Activated CD8-positive, alpha-beta T cell treated with anti-CD3 and anti-CD28 coated beads for 36 hours (primary cell): ENCODE data around the gene GRP. TPM values are rescaled to one million over a fixed set of nuclear protein-coding genes. Genes with fewer than 3 reads are reported as not detected.

Source experiments
- ATAC-seq: fragments of 200-7000 bp; cut with Tn5 transposase; one replicate; pipeline ENCODE4 v1.10.0; 2021; ENCODE audit warnings: mild to moderate bottlenecking, moderate library complexity
- CTCF ChIA-PET: fragments of 350-600 bp; sonication (Branson Sonifier 250); formaldehyde crosslinking; loops from one replicate; lab custom pipeline; 2021; ENCODE audit warnings: antibody characterized with exemption; lab: Charles Lee
- POLR2A ChIA-PET: fragments of 350-600 bp; sonication (Branson Sonifier 250); formaldehyde crosslinking; loops from one replicate; lab custom pipeline; 2021; ENCODE audit warnings: antibody characterized with exemption; lab: Charles Lee
- DNase-seq: peaks from one replicate; pipeline ENCODE4 v3.0.0-alpha.2; 2020
- H3K27ac Mint-ChIP-seq: one replicate; pipeline ENCODE4 v1.8.0; 2021; ENCODE audit warnings: mild to moderate bottlenecking, mixed read lengths
- H3K27me3 Mint-ChIP-seq: one replicate; pipeline ENCODE4 v1.8.0; 2021; ENCODE audit warnings: mixed read lengths
- H3K36me3 Mint-ChIP-seq: one replicate; pipeline ENCODE4 v1.8.0; 2021; ENCODE audit warnings: low read depth, mixed read lengths
- H3K4me1 Mint-ChIP-seq: one replicate; pipeline ENCODE4 v1.8.0; 2021; ENCODE audit warnings: low read depth, mixed read lengths
- H3K4me3 Mint-ChIP-seq: one replicate; pipeline ENCODE4 v1.8.0; 2021; ENCODE audit warnings: mild to moderate bottlenecking, moderate library complexity, mixed read lengths
- H3K9me3 Mint-ChIP-seq: one replicate; pipeline ENCODE4 v1.8.0; 2021; ENCODE audit warnings: mixed read lengths
- CTCF ChIP-seq: fragments of 200-600 bp; IDR thresholded peaks from one replicate; pipeline ENCODE4 v1.8.0; 2022; ENCODE audit warnings: antibody characterized with exemption, mild to moderate bottlenecking
- intact Hi-C: fragments of 100-400 bp; cut with micrococcal nuclease; formaldehyde crosslinking; loops from one replicate; pipeline ENCODE4 v1.10.0; 2022
- total RNA-seq, 2 experiments: library from RNA; stranded (reverse); gene quantifications; one replicate each; pipeline ENCODE4 v1.2.3, GENCODE V29; 2021

GRP gene
- total RNA-seq, 2 experiments from 2014 or later = not detected

- ChIA-PET POLR2A (no interaction called here), CTCF (interaction anchor here (1.0 to 1.7 kb wide), 2 partner anchors 34 to 129 kb away, joined by 4 to 6 read pairs; no protein-coding TSS in a partner anchor)
- no peak overlapping the region for H3K27ac Mint-ChIP-seq
- H3K27me3 Mint-ChIP-seq = peaks cover 68% of the 10 kb centered on the region
- no peaks in the 10 kb centered on the region for H3K9me3 Mint-ChIP-seq
- H3K4me1 Mint-ChIP-seq = peaks cover 14% of the 10 kb centered on the region
- intact Hi-C loops = no loop called here
- no peaks in the 10 kb centered on the region for H3K36me3 Mint-ChIP-seq
- H3K4me3 Mint-ChIP-seq = no peak overlapping the region
- DNase-seq (no peak), ATAC-seq (no peak)
- no peak for TF ChIP-seq CTCF
Observed at GRCh38 chr18:59274533-59274928, 54.6 kb downstream of the GRP start.

GRCh38 chr18:59275406-59275949 is 55.5 kb downstream of the GRP start:
- H3K4me1 Mint-ChIP-seq = peaks cover 10% of the 10 kb centered on the region
- no peak for TF ChIP-seq CTCF
- intact Hi-C loops = no loop called here
- peaks cover 65% of the 10 kb centered on the region for H3K27me3 Mint-ChIP-seq
- no peaks in the 10 kb centered on the region for H3K36me3 Mint-ChIP-seq
- H3K9me3 Mint-ChIP-seq = no peaks in the 10 kb centered on the region
- ChIA-PET CTCF (interaction anchor here (0.7 to 1.8 kb wide), 5 partner anchors 9 to 128 kb away, joined by 3 to 6 read pairs (median 4); no protein-coding TSS in a partner anchor), POLR2A (no interaction called here)
- DNase-seq (no peak), ATAC-seq (no peak)
- no peak overlapping the region for H3K4me3 Mint-ChIP-seq
- no peak overlapping the region for H3K27ac Mint-ChIP-seq

GRCh38 chr18:59276047-59276446 is 56.1 kb downstream of the GRP start:
- ATAC-seq = no peak
- CTCF ChIA-PET = interaction anchor here (0.7 to 1.8 kb wide), 5 partner anchors 10 to 127 kb away, joined by 3 to 7 read pairs (median 4); no protein-coding TSS in a partner anchor
- intact Hi-C loops = no loop called here

GRCh38 chr18:59278793-59279192 is 58.8 kb downstream of the GRP start:
- intact Hi-C loops = no loop called here
- ATAC-seq = no peak
- CTCF ChIA-PET = interaction anchor here (1.3 kb wide), 1 partner anchor 30 kb away, joined by 3 read pairs; no protein-coding TSS in a partner anchor
- Mint-ChIP-seq H3K27me3 (peaks cover 53% of the 10 kb centered on the region), H3K4me3 (no peak overlapping the region), H3K36me3 (no peaks in the 10 kb centered on the region), H3K9me3 (no peaks in the 10 kb centered on the region), H3K27ac (no peak overlapping the region), H3K4me1 (peaks cover 3% of the 10 kb centered on the region)
- POLR2A ChIA-PET = interaction anchor here (1.0 kb wide), 1 partner anchor 67 kb away, joined by 3 read pairs; no protein-coding TSS in a partner anchor
- DNase-seq = no peak
- TF ChIP-seq CTCF = no peak

More at GRCh38 chr18:59276047-59276446, 56.1 kb downstream of the GRP start:
- no peak for DNase-seq
- H3K27me3 Mint-ChIP-seq = peaks cover 61% of the 10 kb centered on the region
- peaks cover 10% of the 10 kb centered on the region for H3K4me1 Mint-ChIP-seq
- POLR2A ChIA-PET = interaction anchor here (1.0 kb wide), 1 partner anchor 35 kb away, joined by 3 read pairs; no protein-coding TSS in a partner anchor
- H3K27ac Mint-ChIP-seq = no peak overlapping the region
- no peak for TF ChIP-seq CTCF
- no peaks in the 10 kb centered on the region for H3K36me3 Mint-ChIP-seq
- no peak overlapping the region for H3K4me3 Mint-ChIP-seq
- H3K9me3 Mint-ChIP-seq = no peaks in the 10 kb centered on the region

- POLR2A ChIA-PET = interaction anchor here (1.0 kb wide), 1 partner anchor 66 kb away, joined by 3 read pairs; no protein-coding TSS in a partner anchor
Observed at GRCh38 chr18:59279193-59279592, 59.2 kb downstream of the GRP start.

More at GRCh38 chr18:59279193-59279592, 59.2 kb downstream of the GRP start:
- DNase-seq = no peak
- no peak for TF ChIP-seq CTCF
- CTCF ChIA-PET = interaction anchor here (1.3 kb wide), 1 partner anchor 31 kb away, joined by 3 read pairs; no protein-coding TSS in a partner anchor
- no peaks in the 10 kb centered on the region for H3K9me3 Mint-ChIP-seq
- no peaks in the 10 kb centered on the region for H3K36me3 Mint-ChIP-seq
- no peak overlapping the region for H3K4me3 Mint-ChIP-seq
- no peak for ATAC-seq
- H3K4me1 Mint-ChIP-seq = peaks cover 2% of the 10 kb centered on the region
- peaks cover 51% of the 10 kb centered on the region for H3K27me3 Mint-ChIP-seq
- no peak overlapping the region for H3K27ac Mint-ChIP-seq
- intact Hi-C loops = no loop called here
